ENCODE results near the gene MTRR.

MTRR gene

DNA sequence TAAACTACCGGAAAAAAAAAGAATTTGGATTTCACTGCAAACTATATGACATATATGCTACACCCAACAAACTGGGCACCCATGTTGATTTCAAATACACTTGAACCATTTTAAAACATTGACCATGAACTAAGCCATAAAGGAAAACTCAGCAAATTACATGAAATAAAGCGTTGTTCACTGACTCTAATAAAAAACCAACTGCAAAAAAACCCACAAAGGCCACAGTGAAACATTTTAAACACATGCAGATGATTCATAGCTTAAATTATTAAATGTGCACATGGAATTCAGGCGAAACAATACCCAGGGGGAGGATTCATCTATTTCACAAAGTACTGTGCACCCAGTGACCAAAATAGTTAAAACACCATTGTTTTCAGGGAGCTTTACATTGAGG, 33.3 kb downstream of the MTRR start:
- ChIA-PET POLR2A (no interaction called here), CTCF (interaction anchor here (0.8 kb wide), 1 partner anchor 312 kb away, joined by 3 read pairs; no protein-coding TSS in a partner anchor)
- Histone ChIP-seq H3K9me3 (ENCODE audit: control insufficient read depth, insufficient read depth, low read depth, low read length) (no peaks in the 10 kb centered on the region; the same call in 1 of the 2 replicates), H3K4me1 (ENCODE audit: control insufficient read depth, insufficient read depth, low read length) (no peaks in the 10 kb centered on the region), H3K36me3 (ENCODE audit: control insufficient read depth in 2 of 2, insufficient read depth in 1 of 2, low read length in 2 of 2) (peaks cover 40 to 64% of the 10 kb centered on the region in 2 experiments), H3K27ac (ENCODE audit: extremely low read depth, low read depth, low read length) (no peak overlapping the region), H3K4me3 (ENCODE audit: low read depth, low read length) (no peak overlapping the region)
- TF ChIP-seq ZNF121 (tag by site-specific recombination; IDR thresholded peaks at IDR 0.05) (no peak), ZNF792 (tag by site-specific recombination; IDR thresholded peaks at IDR 0.05) (no peak), ZNF76 (tag by site-specific recombination; IDR thresholded peaks at IDR 0.05; ENCODE audit: borderline replicate concordance, low read depth) (no peak), KLF1 (tag by site-specific recombination; IDR thresholded peaks at IDR 0.05) (no peak), ZEB2 (tag by site-specific recombination; IDR thresholded peaks at IDR 0.05) (no peak), YY2 (tag by site-specific recombination; IDR thresholded peaks at IDR 0.05) (no peak), ZNF324 (tag by site-specific recombination; IDR thresholded peaks at IDR 0.05) (no peak), GLIS1 (tag by site-specific recombination; IDR thresholded peaks at IDR 0.05) (no peak), ZNF791 (tag by site-specific recombination; IDR thresholded peaks at IDR 0.05) (no peak), ZNF664 (tag by site-specific recombination; IDR thresholded peaks at IDR 0.05) (no peak)
- TF ChIP-seq, protein P1, sequence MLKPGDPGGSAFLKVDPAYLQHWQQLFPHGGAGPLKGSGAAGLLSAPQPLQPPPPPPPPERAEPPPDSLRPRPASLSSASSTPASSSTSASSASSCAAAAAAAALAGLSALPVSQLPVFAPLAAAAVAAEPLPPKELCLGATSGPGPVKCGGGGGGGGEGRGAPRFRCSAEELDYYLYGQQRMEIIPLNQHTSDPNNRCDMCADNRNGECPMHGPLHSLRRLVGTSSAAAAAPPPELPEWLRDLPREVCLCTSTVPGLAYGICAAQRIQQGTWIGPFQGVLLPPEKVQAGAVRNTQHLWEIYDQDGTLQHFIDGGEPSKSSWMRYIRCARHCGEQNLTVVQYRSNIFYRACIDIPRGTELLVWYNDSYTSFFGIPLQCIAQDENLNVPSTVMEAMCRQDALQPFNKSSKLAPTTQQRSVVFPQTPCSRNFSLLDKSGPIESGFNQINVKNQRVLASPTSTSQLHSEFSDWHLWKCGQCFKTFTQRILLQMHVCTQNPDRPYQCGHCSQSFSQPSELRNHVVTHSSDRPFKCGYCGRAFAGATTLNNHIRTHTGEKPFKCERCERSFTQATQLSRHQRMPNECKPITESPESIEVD (tag by site-specific recombination; IDR thresholded peaks at IDR 0.05) = no peak

DNA sequence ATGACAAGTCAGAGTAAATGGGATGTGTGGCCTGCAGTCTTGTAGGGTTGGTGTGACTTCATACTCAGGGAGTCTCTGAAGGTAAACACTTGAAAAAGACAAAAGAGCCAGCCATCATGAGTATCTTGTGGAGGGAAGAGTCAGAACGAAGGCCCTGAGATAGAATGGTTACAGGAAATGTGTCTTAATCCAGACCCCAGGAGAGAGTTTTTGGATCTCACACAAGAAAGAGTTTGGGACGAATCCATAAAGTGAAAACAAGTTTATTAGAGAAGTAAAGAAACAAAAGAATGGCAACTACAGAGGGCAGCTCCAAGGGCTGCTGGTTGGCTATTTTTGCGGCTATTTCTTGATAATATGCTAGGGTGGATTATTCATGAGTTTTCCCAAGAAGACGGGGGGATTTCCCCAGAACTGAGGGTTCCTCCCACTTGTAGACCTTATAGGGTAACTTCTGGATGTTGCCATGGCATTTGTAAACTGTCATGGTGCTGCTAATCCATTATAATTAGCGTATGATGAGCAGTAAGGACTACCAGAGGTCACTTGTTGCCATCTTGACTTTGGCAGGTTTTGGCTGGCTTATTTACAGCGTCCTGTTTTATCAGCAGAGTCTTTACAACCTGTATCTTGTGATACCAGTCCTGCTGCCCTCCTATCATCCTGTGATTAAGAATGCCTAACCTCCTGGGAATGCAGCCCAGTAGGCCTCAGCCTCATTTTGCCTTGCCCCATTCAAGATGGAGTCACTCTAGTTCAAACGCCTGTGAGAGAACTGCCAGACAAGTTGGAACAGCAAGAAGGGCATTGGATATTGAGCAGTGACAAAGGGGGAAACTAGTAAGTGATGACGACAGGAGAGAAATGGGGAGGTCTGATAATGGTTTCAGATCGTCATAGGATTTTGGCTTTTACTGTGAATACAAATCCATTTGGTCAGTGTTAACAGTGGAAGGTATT, 34.0 kb downstream of the MTRR start:
- H3K27ac ChIP-seq (ENCODE audit: extremely low read depth, low read depth, low read length) = no peak overlapping the region
- no peak overlapping the region for H3K4me3 ChIP-seq (ENCODE audit: low read depth, low read length)
- peaks cover 33 to 57% of the 10 kb centered on the region in 2 experiments for H3K36me3 ChIP-seq (ENCODE audit: control insufficient read depth in 2 of 2, insufficient read depth in 1 of 2, low read length in 2 of 2)
- no peak for TF ChIP-seq ZNF837 (tag by site-specific recombination; IDR thresholded peaks at IDR 0.05)
- no peak for TF ChIP-seq ZNF157 (tag by site-specific recombination; IDR thresholded peaks at IDR 0.05)
- 0 out of 2 replicates have a peak, but pooled peaks have one; percentile 21 for TF ChIP-seq SCRT2 (tag by site-specific recombination; IDR thresholded peaks at IDR 0.05)
- TF ChIP-seq ZNF529 (tag by site-specific recombination; IDR thresholded peaks at IDR 0.05; ENCODE audit: insufficient replicate concordance) = no peak
- ChIA-PET CTCF (interaction anchor here (0.7 to 1.8 kb wide), 3 partner anchors 25 to 875 kb away, joined by 3 to 4 read pairs (median 3); no protein-coding TSS in a partner anchor), POLR2A (no interaction called here)
- H3K9me3 ChIP-seq (ENCODE audit: control insufficient read depth, insufficient read depth, low read depth, low read length) = no peaks in the 10 kb centered on the region; the same call in 1 of the 2 replicates
- H3K4me1 ChIP-seq (ENCODE audit: control insufficient read depth, insufficient read depth, low read length) = no peaks in the 10 kb centered on the region

DNA sequence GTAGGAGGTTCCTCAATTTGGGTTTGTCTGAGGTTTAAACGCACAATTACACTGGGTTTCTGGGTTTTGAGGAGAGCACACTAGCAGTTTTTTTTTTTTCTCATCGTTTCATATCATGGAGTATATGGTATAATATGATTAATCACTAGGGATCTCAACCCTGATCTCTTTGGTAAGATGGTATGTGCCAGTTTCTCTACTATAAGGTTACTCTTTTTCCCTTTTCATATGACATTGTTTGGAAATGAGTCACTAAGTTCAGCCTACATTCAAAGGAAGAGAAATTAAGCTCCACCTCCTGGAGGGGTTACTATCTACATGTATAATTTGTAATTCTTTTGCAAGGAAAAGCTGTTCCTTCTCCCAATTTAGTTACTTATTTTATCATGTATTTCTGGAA, 35.2 kb downstream of the MTRR start:
- ChIA-PET POLR2A (no interaction called here), CTCF (interaction anchor here (0.6 to 1.8 kb wide), 7 partner anchors 17 to 876 kb away, joined by 3 to 7 read pairs (median 3); no protein-coding TSS in a partner anchor)
- Histone ChIP-seq H3K27ac (ENCODE audit: extremely low read depth, low read depth, low read length) (no peak overlapping the region), H3K4me1 (ENCODE audit: control insufficient read depth, insufficient read depth, low read length) (no peaks in the 10 kb centered on the region), H3K36me3 (ENCODE audit: control insufficient read depth in 2 of 2, insufficient read depth in 1 of 2, low read length in 2 of 2) (peaks cover 32 to 50% of the 10 kb centered on the region in 2 experiments), H3K4me3 (ENCODE audit: low read depth, low read length) (no peak overlapping the region), H3K9me3 (ENCODE audit: control insufficient read depth, insufficient read depth, low read depth, low read length) (no peaks in the 10 kb centered on the region; the same call in 1 of the 2 replicates)
- TF ChIP-seq ZSCAN23 (tag by site-specific recombination; IDR thresholded peaks at IDR 0.05) (no peak), TRIM28 (IDR thresholded peaks at IDR 0.05; ENCODE audit: borderline replicate concordance, low read length) (no peak), ZNF658 (tag by site-specific recombination; IDR thresholded peaks at IDR 0.05) (no peak)
- TF ChIP-seq, protein P2, sequence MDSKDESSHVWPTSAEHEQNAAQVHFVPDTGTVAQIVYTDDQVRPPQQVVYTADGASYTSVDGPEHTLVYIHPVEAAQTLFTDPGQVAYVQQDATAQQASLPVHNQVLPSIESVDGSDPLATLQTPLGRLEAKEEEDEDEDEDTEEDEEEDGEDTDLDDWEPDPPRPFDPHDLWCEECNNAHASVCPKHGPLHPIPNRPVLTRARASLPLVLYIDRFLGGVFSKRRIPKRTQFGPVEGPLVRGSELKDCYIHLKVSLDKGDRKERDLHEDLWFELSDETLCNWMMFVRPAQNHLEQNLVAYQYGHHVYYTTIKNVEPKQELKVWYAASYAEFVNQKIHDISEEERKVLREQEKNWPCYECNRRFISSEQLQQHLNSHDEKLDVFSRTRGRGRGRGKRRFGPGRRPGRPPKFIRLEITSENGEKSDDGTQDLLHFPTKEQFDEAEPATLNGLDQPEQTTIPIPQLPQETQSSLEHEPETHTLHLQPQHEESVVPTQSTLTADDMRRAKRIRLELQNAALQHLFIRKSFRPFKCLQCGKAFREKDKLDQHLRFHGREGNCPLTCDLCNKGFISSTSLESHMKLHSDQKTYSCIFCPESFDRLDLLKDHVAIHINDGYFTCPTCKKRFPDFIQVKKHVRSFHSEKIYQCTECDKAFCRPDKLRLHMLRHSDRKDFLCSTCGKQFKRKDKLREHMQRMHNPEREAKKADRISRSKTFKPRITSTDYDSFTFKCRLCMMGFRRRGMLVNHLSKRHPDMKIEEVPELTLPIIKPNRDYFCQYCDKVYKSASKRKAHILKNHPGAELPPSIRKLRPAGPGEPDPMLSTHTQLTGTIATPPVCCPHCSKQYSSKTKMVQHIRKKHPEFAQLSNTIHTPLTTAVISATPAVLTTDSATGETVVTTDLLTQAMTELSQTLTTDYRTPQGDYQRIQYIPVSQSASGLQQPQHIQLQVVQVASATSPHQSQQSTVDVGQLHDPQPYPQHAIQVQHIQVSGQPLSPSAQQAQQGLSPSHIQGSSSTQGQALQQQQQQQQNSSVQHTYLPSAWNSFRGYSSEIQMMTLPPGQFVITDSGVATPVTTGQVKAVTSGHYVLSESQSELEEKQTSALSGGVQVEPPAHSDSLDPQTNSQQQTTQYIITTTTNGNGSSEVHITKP (tag by site-specific recombination; IDR thresholded peaks at IDR 0.05) = peak; percentile 74

All from HEK293 (cell line).